H1 (cell line): ENCODE results near the gene PLN. TPM values are rescaled to one million over a fixed set of nuclear protein-coding genes. Genes with fewer than 3 reads are reported as not detected.

Experiments used
- CTCF ChIA-PET: fragments of 300-600 bp; sonication (Branson Sonifier 250); formaldehyde crosslinking; loops from one replicate; lab custom pipeline; 2021; ENCODE audit not compliant: partially characterized antibody; lab: Charles Lee
- POLR2A ChIA-PET: fragments of 300-600 bp; sonication (Branson Sonifier 250); formaldehyde crosslinking; loops from one replicate; lab custom pipeline; 2021; ENCODE audit warnings: inconsistent platforms; ENCODE audit not compliant: partially characterized antibody; lab: Charles Lee
- DNase-seq, 2 experiments: peaks; one replicate each; pipeline versions ENCODE4 v3.0.0 to v3.0.0-alpha.2; 2010 to 2022; ENCODE audit warnings: low spot score in 2 of 2, low read depth in 1 of 2, mixed read lengths in 1 of 2
- FAIRE-seq: peaks from 2 replicates; lab custom pipeline; 2011; peaks lifted over from hg19 to GRCh38; lab: Jason Lieb, UNC
- H2AFZ ChIP-seq: 2 replicates; pipeline ENCODE4 v1.8.1; 2012; ENCODE audit warnings: low read length, inconsistent platforms
- H2AK5ac ChIP-seq: 2 replicates; pipeline ENCODE4 v1.6.1; 2013; ENCODE audit warnings: low read depth, low read length
- H2BK120ac ChIP-seq: replicated peaks from 2 replicates; pipeline ENCODE3; 2013; ENCODE audit warnings: low read depth, low read length, inconsistent platforms
- H2BK12ac ChIP-seq: 2 replicates; pipeline ENCODE4 v1.6.1; 2013; ENCODE audit warnings: low read depth, low read length
- H2BK15ac ChIP-seq: 2 replicates; pipeline ENCODE4 v1.6.1; 2013; ENCODE audit warnings: low read length
- H2BK20ac ChIP-seq: 2 replicates; pipeline ENCODE4 v1.6.1; 2013; ENCODE audit warnings: low read length
- H2BK5ac ChIP-seq: 2 replicates; pipeline ENCODE4 v1.6.1; 2013; ENCODE audit warnings: low read depth, low read length
- H3K14ac ChIP-seq: 2 replicates; pipeline ENCODE4 v1.6.1; 2013; ENCODE audit warnings: inconsistent platforms; ENCODE audit not compliant: insufficient read length
- H3K18ac ChIP-seq: 2 replicates; pipeline ENCODE4 v1.6.1; 2013; ENCODE audit warnings: low read length; ENCODE audit errors: extremely low read depth
- H3K23ac ChIP-seq: 2 replicates; pipeline ENCODE4 v1.6.1; 2013; ENCODE audit warnings: inconsistent platforms; ENCODE audit not compliant: insufficient read length
- H3K23me2 ChIP-seq: 2 replicates; pipeline ENCODE4 v1.6.1; 2013; ENCODE audit warnings: low read depth, low read length
- H3K27ac ChIP-seq: 2 replicates; pipeline ENCODE4 v1.6.1; 2011; ENCODE audit warnings: low read depth, low read length, inconsistent platforms
- H3K27me3 ChIP-seq, 4 experiments: replicated peaks in 1 of 4; 1 replicate in 1 of 4; 2 replicates in 3 of 4; pipeline versions ENCODE4 v1.6.1 to v1.8.1; 2011 to 2013; ENCODE audit warnings: low read length in 3 of 4, mild to moderate bottlenecking in 3 of 4, inconsistent platforms in 2 of 4, mixed read lengths in 2 of 4, moderate library complexity in 1 of 4; ENCODE audit not compliant: control insufficient read depth in 3 of 4, insufficient read depth in 3 of 4; ENCODE audit errors: extremely low read depth in 1 of 4
- H3K36me3 ChIP-seq, 4 experiments: 2 replicates each; pipeline versions ENCODE4 v1.6.1 to v1.8.1; 2011 to 2013; ENCODE audit warnings: mild to moderate bottlenecking in 4 of 4, low read length in 3 of 4, moderate library complexity in 2 of 4, control low read depth in 1 of 4, inconsistent platforms in 1 of 4; ENCODE audit not compliant: insufficient read depth in 4 of 4, control insufficient read depth in 2 of 4
- H3K4ac ChIP-seq: replicated peaks from 2 replicates; pipeline ENCODE3; 2013; ENCODE audit warnings: low read length, low read depth, mixed read lengths, inconsistent platforms; ENCODE audit not compliant: insufficient read length
- H3K4me1 ChIP-seq, 4 experiments: replicated peaks in 1 of 4; 1 replicate in 1 of 4; 2 replicates in 3 of 4; pipeline versions ENCODE4 v1.6.1 to v1.8.1; 2011 to 2013; ENCODE audit warnings: low read length in 3 of 4, inconsistent platforms in 2 of 4, mixed read lengths in 1 of 4; ENCODE audit not compliant: insufficient read depth in 4 of 4, control insufficient read depth in 3 of 4
- H3K4me2 ChIP-seq, 2 experiments: 2 replicates each; pipeline versions ENCODE4 v1.6.1 to v1.8.1; 2011 to 2013; ENCODE audit warnings: low read depth in 2 of 2, low read length in 2 of 2, control low read depth in 1 of 2, inconsistent platforms in 1 of 2, mild to moderate bottlenecking in 1 of 2; ENCODE audit not compliant: insufficient read depth in 1 of 2
- H3K4me3 ChIP-seq, 4 experiments: fragments of 200-600, 300-600 bp in 1 of 4; sonication (generic), shearing (Covaris generic), sonication (Bioruptor Twin) in 1 of 4; 2 replicates each; pipeline versions ENCODE4 v1.5.1 to v1.8.1; 2011 to 2016; ENCODE audit warnings: low read length in 4 of 4, low read depth in 3 of 4, control low read depth in 2 of 4, inconsistent platforms in 2 of 4, mild to moderate bottlenecking in 2 of 4, mixed read lengths in 1 of 4, moderate library complexity in 1 of 4; ENCODE audit not compliant: insufficient read depth in 2 of 4; ENCODE audit errors: extremely low read depth in 1 of 4
- H3K56ac ChIP-seq: replicated peaks from 2 replicates; pipeline ENCODE3; 2013; ENCODE audit warnings: low read depth, mild to moderate bottlenecking, mixed read lengths, low read length, inconsistent platforms; ENCODE audit not compliant: insufficient read length
- H3K79me1 ChIP-seq: 2 replicates; pipeline ENCODE4 v1.6.1; 2013; ENCODE audit warnings: low read depth, low read length, control low read depth
- H3K79me2 ChIP-seq, 2 experiments: 2 replicates each; pipeline versions ENCODE4 v1.6.1 to v1.8.1; 2012 to 2013; ENCODE audit warnings: low read length in 2 of 2, mild to moderate bottlenecking in 2 of 2, inconsistent platforms in 1 of 2; ENCODE audit not compliant: insufficient read depth in 2 of 2, control insufficient read depth in 1 of 2
- H3K9ac ChIP-seq, 4 experiments: replicated peaks in 1 of 4; 1 replicate in 1 of 4; 2 replicates in 3 of 4; pipeline versions ENCODE4 v1.6.1 to v1.8.1; 2011 to 2013; ENCODE audit warnings: low read depth in 3 of 4, low read length in 3 of 4, control low read depth in 2 of 4, mild to moderate bottlenecking in 2 of 4, moderate library complexity in 2 of 4, inconsistent platforms in 1 of 4; ENCODE audit errors: extremely low read depth in 1 of 4
- H3K9me3 ChIP-seq, 2 experiments: 2 replicates each; pipeline versions ENCODE4 v1.6.1 to v1.8.1; 2012 to 2013; ENCODE audit warnings: mild to moderate bottlenecking in 2 of 2, moderate library complexity in 2 of 2, control low read depth in 1 of 2, inconsistent platforms in 1 of 2, low read depth in 1 of 2, low read length in 1 of 2, mixed read lengths in 1 of 2; ENCODE audit not compliant: insufficient read depth in 2 of 2
- H4K20me1 ChIP-seq, 2 experiments: replicated peaks in 1 of 2; 2 replicates each; pipeline versions ENCODE3 to v1.8.1; 2011 to 2013; ENCODE audit warnings: inconsistent platforms in 2 of 2, low read length in 2 of 2, mild to moderate bottlenecking in 1 of 2; ENCODE audit not compliant: insufficient read depth in 2 of 2, control insufficient read depth in 1 of 2
- H4K5ac ChIP-seq: 2 replicates; pipeline ENCODE4 v1.6.1; 2013; ENCODE audit warnings: low read length, low read depth, mixed read lengths, inconsistent platforms; ENCODE audit not compliant: insufficient read length
- H4K8ac ChIP-seq: 2 replicates; pipeline ENCODE4 v1.8.0; 2013; ENCODE audit warnings: mild to moderate bottlenecking, moderate library complexity, low read length, inconsistent platforms; ENCODE audit not compliant: insufficient read depth; ENCODE audit errors: extremely low read depth
- H4K91ac ChIP-seq: replicated peaks from 2 replicates; pipeline ENCODE3; 2013; ENCODE audit warnings: low read length, mixed read lengths, inconsistent platforms; ENCODE audit not compliant: insufficient read length
- BCL11A ChIP-seq, 2 experiments: IDR thresholded peaks; one replicate each; pipeline ENCODE4 v1.6.1; 2011; ENCODE audit warnings: low read depth in 2 of 2, low read length in 2 of 2, mild to moderate bottlenecking in 2 of 2
- CBX8 ChIP-seq: fragments of 300-800, 300-1000 bp; sonication (generic); IDR thresholded peaks from 2 replicates; pipeline ENCODE4 v1.7.1; 2016; ENCODE audit warnings: low read depth, low read length, borderline replicate concordance
- CEBPB ChIP-seq: IDR thresholded peaks from 2 replicates; pipeline ENCODE4 v1.6.1; 2012; ENCODE audit warnings: low read depth, low read length
- MAFK ChIP-seq: IDR thresholded peaks from 2 replicates; pipeline ENCODE4 v1.6.1; 2012; ENCODE audit warnings: low read depth, mild to moderate bottlenecking, improper control_type of control experiment, low read length
- POU5F1 ChIP-seq: IDR thresholded peaks from 2 replicates; pipeline ENCODE4 v1.6.1; 2011; ENCODE audit warnings: low read depth, mild to moderate bottlenecking, low read length, moderate library complexity
- RFX5 ChIP-seq: IDR thresholded peaks from 2 replicates; pipeline ENCODE4 v1.6.1; 2011; ENCODE audit warnings: low read depth, low read length, improper control_type of control experiment, borderline replicate concordance
- SIX5 ChIP-seq: IDR thresholded peaks from 2 replicates; pipeline ENCODE4 v1.6.1; 2011; ENCODE audit warnings: mild to moderate bottlenecking, low read depth, low read length
- SP1 ChIP-seq: IDR thresholded peaks from 2 replicates; pipeline ENCODE4 v1.6.1; 2011; ENCODE audit warnings: low read depth, low read length
- SP4 ChIP-seq: IDR thresholded peaks from 2 replicates; pipeline ENCODE4 v1.6.1; 2012; ENCODE audit warnings: low read length, inconsistent platforms
- TAF1 ChIP-seq: IDR thresholded peaks from 2 replicates; pipeline ENCODE4 v1.6.1; 2011; ENCODE audit warnings: mild to moderate bottlenecking, low read depth, low read length
- TBP ChIP-seq: IDR thresholded peaks from 2 replicates; pipeline ENCODE4 v1.6.1; 2011; ENCODE audit warnings: low read depth, low read length, improper control_type of control experiment
- TEAD4 ChIP-seq: IDR thresholded peaks from 2 replicates; pipeline ENCODE4 v1.6.1; 2012; ENCODE audit warnings: low read depth, low read length, inconsistent platforms, mixed read lengths
- USF2 ChIP-seq: IDR thresholded peaks from 2 replicates; pipeline ENCODE4 v1.6.1; 2011; ENCODE audit warnings: low read length, improper control_type of control experiment
- WGBS, 2 experiments: shearing (Covaris generic) in 1 of 2; methylation state at CpG; one replicate each; pipeline versions ENCODE4 v1.1.6 to v1.1.7; 2013 to 2015; ENCODE audit warnings: low lambda C conversion rate in 2 of 2, mixed read lengths in 2 of 2, inconsistent platforms in 1 of 2, low coverage in 1 of 2, missing lambda C conversion rate in 1 of 2; ENCODE audit not compliant: insufficient replicate concordance in 2 of 2, insufficient coverage in 1 of 2, insufficient read length in 1 of 2; ENCODE audit errors: extremely low coverage in 1 of 2, missing lambda C conversion rate in 1 of 2; 5-methylcytosine and 5-hydroxymethylcytosine counted together
- polyA plus RNA-seq, 7 experiments: library from polyadenylated mRNA; depleted of rRNA in 3 of 7; stranded (reverse) in 5 of 7; unstranded in 2 of 7; fragments of >200 nt in 5 of 7; fragments of 200-250 nt in 2 of 7; gene quantifications; 1 replicate in 5 of 7; 2 replicates in 1 of 7; 4 replicates in 1 of 7; pipeline versions ENCODE4 v1.2.1 to v1.2.3, GENCODE V29; 2011 to 2013; ENCODE audit warnings: missing spikeins in 2 of 7, mixed read lengths in 2 of 7
- total RNA-seq: library from RNA; stranded (reverse); fragmentation: NEBNext Ultra II Directional; extraction: Animal tissue kit (Norgen Biotek cat#: 25700); gene quantifications from 2 replicates; pipeline ENCODE4 v1.2.1, GENCODE V29; 2021
- TF ChIP-seq, protein P1 (sequence below): IDR thresholded peaks from 2 replicates; pipeline ENCODE4 v1.6.1; 2011; ENCODE audit warnings: low read depth, mild to moderate bottlenecking, low read length; ENCODE audit not compliant: insufficient read depth

The PLN gene
- total and polyA plus RNA-seq, 2 of the 8 experiments (the other 6 are each of a cell fraction or from before 2014, with no cell fraction given), result not detected

- Histone ChIP-seq H3K4me1 (no peaks in the 10 kb centered on the region; a peak in 1 of 7 replicates), H2BK15ac (no peak overlapping the region), H4K5ac (no peak overlapping the region), H3K27ac (no peak overlapping the region), H2BK12ac (no peak overlapping the region), H3K9me3 (no peaks in the 10 kb centered on the region), H2AK5ac (no peak overlapping the region), H3K4me3 (no peak overlapping the region), H3K27me3 (no peaks in the 10 kb centered on the region), H3K23ac (no peak overlapping the region), H3K56ac (no peak overlapping the region), H3K14ac (no peak overlapping the region), H4K8ac (no peak overlapping the region), H2BK20ac (no peak overlapping the region), H3K23me2 (no peaks in the 10 kb centered on the region), H2BK5ac (no peak overlapping the region), H4K91ac (no peak overlapping the region), H3K79me1 (no peaks in the 10 kb centered on the region), H3K79me2 (peaks cover 0 to 12% of the 10 kb centered on the region in 2 experiments; a peak in 2 of 4 replicates), H4K20me1 (peaks cover 0 to 2% of the 10 kb centered on the region in 2 experiments), H3K4ac (no peak overlapping the region), H3K18ac (no peak overlapping the region), H2BK120ac (no peak overlapping the region), H3K9ac (no peak overlapping the region), H2AFZ (no peak overlapping the region), H3K36me3 (no peaks in the 10 kb centered on the region), H3K4me2 (no peak overlapping the region)
- DNase-seq (no peak), FAIRE-seq (no peak)
- ChIA-PET POLR2A (no interaction called here), CTCF (interaction anchor here (0.7 to 3.3 kb wide), 7 partner anchors 12 to 713 kb away, joined by 3 to 12 read pairs (median 3); no protein-coding TSS in a partner anchor)
- WGBS, 2 experiments, result 76% methylated on average over 1 of the region's 1 CpG; no CpG with 5 or more reads in 1 of the 2 experiments
- no peak for TF ChIP-seq MAFK
- TF ChIP-seq POU5F1, result no peak
- TF ChIP-seq TBP, result no peak
- no peak for TF ChIP-seq USF2
- TF ChIP-seq SIX5, result no peak
- TF ChIP-seq, protein P1, sequence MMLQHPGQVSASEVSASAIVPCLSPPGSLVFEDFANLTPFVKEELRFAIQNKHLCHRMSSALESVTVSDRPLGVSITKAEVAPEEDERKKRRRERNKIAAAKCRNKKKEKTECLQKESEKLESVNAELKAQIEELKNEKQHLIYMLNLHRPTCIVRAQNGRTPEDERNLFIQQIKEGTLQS, result no peak
- no peak for TF ChIP-seq CBX8
- no peak for TF ChIP-seq SP1
- no peak for TF ChIP-seq CEBPB
- no peak for TF ChIP-seq SP4
- no peak for TF ChIP-seq RFX5
- no peak for TF ChIP-seq TAF1
- no peak for TF ChIP-seq BCL11A (IDR thresholded peaks at IDR 0.05; ENCODE audit: low read depth in 2 of 2, low read length in 2 of 2)
- no peak for TF ChIP-seq TEAD4
Observed at GRCh38 chr6:118553132-118553531, 5.0 kb downstream of the PLN start.
